ENCODE data around the gene AFG3L2. TPM values are rescaled to one million over a fixed set of nuclear protein-coding genes. Genes with fewer than 3 reads are reported as not detected.
A peak's percentile ranks its signal among the peaks of the same experiment; 100 is the strongest.

The AFG3L2 gene
- total RNA-seq, 1 donor from 2014 or later = 47.7 TPM

DNA sequence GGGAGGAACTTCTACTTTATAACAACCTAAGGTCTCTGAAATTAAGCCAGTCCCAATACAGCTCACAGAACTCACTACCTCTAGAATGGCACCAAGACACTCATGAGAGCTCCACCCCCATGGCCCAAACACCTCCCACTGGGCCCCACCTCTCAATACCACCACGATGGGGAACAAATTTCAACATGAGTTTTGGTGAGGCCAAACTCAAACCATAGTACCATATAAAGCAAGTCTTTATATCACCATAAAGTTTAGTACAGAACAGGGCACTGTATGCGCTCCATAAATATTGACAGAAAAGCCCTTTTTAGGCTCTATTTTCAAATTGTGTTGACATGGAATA lies 3.3 kb downstream of the AFG3L2 start:
- no peak for DNase-seq (ENCODE audit: low spot score in 2 of 2, unreplicated experiment in 2 of 2)
- Mint-ChIP-seq H3K9me3 (no peaks in the 10 kb centered on the region), H3K27ac (peak overlapping the region; percentile 2), H3K4me1 (peaks cover 40% of the 10 kb centered on the region), H3K27me3 (ENCODE audit: low read depth) (no peaks in the 10 kb centered on the region), H3K36me3 (peaks cover 6% of the 10 kb centered on the region), H3K4me3 (no peak overlapping the region)
- TF ChIP-seq, protein P1, sequence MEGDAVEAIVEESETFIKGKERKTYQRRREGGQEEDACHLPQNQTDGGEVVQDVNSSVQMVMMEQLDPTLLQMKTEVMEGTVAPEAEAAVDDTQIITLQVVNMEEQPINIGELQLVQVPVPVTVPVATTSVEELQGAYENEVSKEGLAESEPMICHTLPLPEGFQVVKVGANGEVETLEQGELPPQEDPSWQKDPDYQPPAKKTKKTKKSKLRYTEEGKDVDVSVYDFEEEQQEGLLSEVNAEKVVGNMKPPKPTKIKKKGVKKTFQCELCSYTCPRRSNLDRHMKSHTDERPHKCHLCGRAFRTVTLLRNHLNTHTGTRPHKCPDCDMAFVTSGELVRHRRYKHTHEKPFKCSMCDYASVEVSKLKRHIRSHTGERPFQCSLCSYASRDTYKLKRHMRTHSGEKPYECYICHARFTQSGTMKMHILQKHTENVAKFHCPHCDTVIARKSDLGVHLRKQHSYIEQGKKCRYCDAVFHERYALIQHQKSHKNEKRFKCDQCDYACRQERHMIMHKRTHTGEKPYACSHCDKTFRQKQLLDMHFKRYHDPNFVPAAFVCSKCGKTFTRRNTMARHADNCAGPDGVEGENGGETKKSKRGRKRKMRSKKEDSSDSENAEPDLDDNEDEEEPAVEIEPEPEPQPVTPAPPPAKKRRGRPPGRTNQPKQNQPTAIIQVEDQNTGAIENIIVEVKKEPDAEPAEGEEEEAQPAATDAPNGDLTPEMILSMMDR (IDR thresholded peaks at IDR 0.05; ENCODE audit: unreplicated experiment) = no peak

DNA sequence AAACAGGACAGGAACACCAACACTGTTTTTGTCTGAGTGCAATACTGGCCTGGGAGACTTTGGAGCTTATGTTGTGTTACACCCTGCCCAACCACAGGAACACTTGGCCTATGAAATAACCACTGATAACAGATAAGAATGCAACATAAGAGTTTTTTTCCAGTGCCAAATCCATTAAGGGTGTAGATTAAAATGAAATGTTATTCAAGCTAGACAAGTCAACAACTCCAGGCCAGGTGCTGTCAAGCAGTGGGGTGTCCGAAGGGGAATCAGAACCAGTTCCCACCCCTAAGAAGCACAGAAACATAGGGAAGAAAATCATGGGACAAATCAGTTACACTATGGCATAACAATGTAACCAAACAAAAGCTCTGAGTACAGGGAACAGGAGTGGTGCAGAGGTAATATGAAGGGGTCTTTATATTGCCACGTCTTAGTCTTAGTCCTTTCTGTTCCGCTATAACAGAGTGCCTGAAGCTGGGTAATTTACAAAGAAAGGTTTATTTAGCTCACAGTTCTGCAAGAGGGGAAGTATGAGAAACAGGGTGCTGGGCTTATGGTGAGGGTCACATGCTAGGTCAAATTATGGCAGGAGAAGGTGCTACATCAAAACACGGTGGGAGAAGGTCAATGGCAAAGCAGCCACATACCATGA lies 3.8 kb downstream of the AFG3L2 start:
- H3K36me3 Mint-ChIP-seq = peaks cover 6% of the 10 kb centered on the region
- H3K4me3 Mint-ChIP-seq = no peak overlapping the region

DNA sequence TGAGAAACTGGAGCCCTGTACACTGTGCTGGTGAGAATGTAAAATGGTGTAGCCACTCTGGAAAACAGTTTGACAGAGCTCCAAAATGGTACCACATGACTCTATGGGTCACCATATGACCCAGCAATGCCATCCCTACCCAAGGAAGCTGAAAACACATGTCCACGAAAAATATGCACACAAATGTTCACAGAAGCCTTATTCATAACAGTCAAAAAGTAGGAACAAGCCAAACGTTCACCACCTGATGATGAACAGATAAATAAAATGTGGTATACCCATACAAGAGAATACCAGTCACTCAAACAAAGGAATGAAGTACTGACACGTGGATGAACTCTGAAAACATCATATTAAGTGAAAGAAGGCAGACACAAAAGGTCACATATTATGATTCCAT lies 4.6 kb downstream of the AFG3L2 start:
- TF ChIP-seq, protein P1 (IDR thresholded peaks at IDR 0.05; ENCODE audit: unreplicated experiment) = no peak
- Mint-ChIP-seq H3K4me3 (no peak overlapping the region), H3K27ac (no peak overlapping the region), H3K4me1 (peaks cover 35% of the 10 kb centered on the region), H3K36me3 (peaks cover 6% of the 10 kb centered on the region), H3K27me3 (ENCODE audit: low read depth) (no peaks in the 10 kb centered on the region), H3K9me3 (no peaks in the 10 kb centered on the region)
- no peak for DNase-seq (ENCODE audit: low spot score in 2 of 2, unreplicated experiment in 2 of 2)

More for the DNA sequence above, 3.8 kb downstream of the AFG3L2 start:
- Mint-ChIP-seq H3K27ac (peak overlapping the region; percentile 24), H3K27me3 (ENCODE audit: low read depth) (no peaks in the 10 kb centered on the region), H3K9me3 (no peaks in the 10 kb centered on the region), H3K4me1 (peaks cover 40% of the 10 kb centered on the region)
- TF ChIP-seq, protein P1 (IDR thresholded peaks at IDR 0.05; ENCODE audit: unreplicated experiment) = no peak
- no peak for DNase-seq (ENCODE audit: low spot score in 2 of 2, unreplicated experiment in 2 of 2)

DNA sequence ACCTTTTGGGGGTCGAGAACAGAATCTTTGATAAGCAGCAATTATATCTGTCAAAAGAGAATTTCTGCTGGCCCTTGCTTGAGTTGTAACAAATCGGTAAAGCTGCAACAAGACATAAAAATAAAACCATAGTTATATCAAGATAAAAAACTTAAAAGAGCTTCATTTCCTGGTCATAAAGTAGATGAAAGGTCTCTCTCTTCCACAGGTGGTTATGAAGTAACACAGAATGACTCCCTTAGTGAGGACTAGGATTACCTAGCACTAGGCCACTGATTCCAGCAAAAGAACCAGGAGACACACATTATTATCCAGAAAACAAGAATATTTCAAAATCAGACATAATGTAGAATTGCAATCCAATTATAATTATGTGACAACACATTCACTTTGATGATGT lies 5.4 kb downstream of the AFG3L2 start:
- TF ChIP-seq, protein P1 (IDR thresholded peaks at IDR 0.05; ENCODE audit: unreplicated experiment) = no peak
- Mint-ChIP-seq H3K4me3 (no peak overlapping the region), H3K4me1 (peaks cover 35% of the 10 kb centered on the region), H3K27me3 (ENCODE audit: low read depth) (no peaks in the 10 kb centered on the region), H3K36me3 (peaks cover 11% of the 10 kb centered on the region), H3K9me3 (no peaks in the 10 kb centered on the region), H3K27ac (peak overlapping the region; percentile 36)
- DNase-seq (ENCODE audit: low spot score in 2 of 2, unreplicated experiment in 2 of 2) = no peak

DNA sequence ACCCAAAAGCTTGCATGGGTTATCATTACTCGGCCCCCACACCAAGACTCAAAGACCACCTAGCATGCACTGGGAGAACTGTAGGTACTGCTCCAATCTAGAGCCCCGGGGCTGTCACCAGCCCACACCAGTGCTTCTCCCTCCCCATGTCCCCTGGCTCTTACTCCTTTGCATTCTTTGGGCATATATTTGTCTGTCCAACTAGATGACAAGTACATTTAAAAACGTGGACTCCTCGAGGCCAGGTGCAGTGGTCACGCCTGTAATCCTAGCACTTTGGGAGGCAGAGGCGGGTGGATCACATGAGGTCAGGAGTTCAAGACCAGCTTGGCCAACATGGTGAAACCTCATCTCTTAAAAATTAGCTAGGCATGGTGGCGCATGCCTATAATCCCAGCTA lies 7.8 kb downstream of the AFG3L2 start:
- TF ChIP-seq, protein P1 (IDR thresholded peaks at IDR 0.05; ENCODE audit: unreplicated experiment) = no peak
- no peak for DNase-seq (ENCODE audit: low spot score in 2 of 2, unreplicated experiment in 2 of 2)
- Mint-ChIP-seq H3K9me3 (no peaks in the 10 kb centered on the region), H3K4me3 (no peak overlapping the region), H3K27ac (no peak overlapping the region), H3K27me3 (ENCODE audit: low read depth) (no peaks in the 10 kb centered on the region), H3K4me1 (peaks cover 22% of the 10 kb centered on the region), H3K36me3 (peaks cover 19% of the 10 kb centered on the region)

DNA sequence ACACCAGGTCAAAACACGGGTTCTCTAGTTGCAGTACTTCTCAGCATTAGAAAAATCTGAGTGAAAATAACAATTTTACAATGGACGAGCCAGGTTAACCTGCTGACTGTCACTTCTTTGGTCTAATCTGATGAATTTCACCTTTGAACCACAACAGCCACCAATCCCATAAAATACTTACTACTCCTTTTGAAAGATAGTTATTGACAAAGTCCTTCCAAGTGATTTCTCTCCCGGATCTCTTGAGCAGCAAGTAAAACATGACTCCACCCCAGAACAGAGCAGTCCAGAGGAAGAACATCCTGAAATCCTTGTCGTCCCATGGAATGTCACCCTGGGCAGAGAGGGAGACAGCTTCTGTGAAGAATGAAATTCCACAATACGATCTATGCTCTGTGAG lies 10.2 kb downstream of the AFG3L2 start:
- no peak for DNase-seq (ENCODE audit: low spot score in 2 of 2, unreplicated experiment in 2 of 2)
- TF ChIP-seq, protein P1 (IDR thresholded peaks at IDR 0.05; ENCODE audit: unreplicated experiment) = no peak
- no peaks in the 10 kb centered on the region for H3K27me3 Mint-ChIP-seq (ENCODE audit: low read depth)
- H3K27ac Mint-ChIP-seq = no peak overlapping the region
- H3K4me1 Mint-ChIP-seq = peaks cover 9% of the 10 kb centered on the region
- no peak overlapping the region for H3K4me3 Mint-ChIP-seq
- no peaks in the 10 kb centered on the region for H3K9me3 Mint-ChIP-seq
- H3K36me3 Mint-ChIP-seq = peaks cover 22% of the 10 kb centered on the region
